IMR-90 (cell line): ENCODE data around the gene CHRM1. TPM values are rescaled to one million over a fixed set of nuclear protein-coding genes. Genes with fewer than 3 reads are reported as not detected.

ENCODE experiments used
- ATAC-seq: fragments of 200-7000 bp; cut with Tn5 transposase; 2 replicates; pipeline ENCODE4 v1.9.1; 2020; ENCODE audit warnings: low read depth, mild to moderate bottlenecking, moderate library complexity
- BruUV-seq: library from RNA; stranded (reverse); fragments of 400-500 nt; replicated peaks from 2 replicates; lab custom pipeline; 2021; lab: Mats Ljungman, UMichigan
- CTCF ChIA-PET: fragments of 300-600 bp; formaldehyde crosslinking; extraction: SDS; loops from one replicate; lab custom pipeline; 2021; ENCODE audit warnings: antibody characterized with exemption; lab: Yijun Ruan, JAX
- POLR2A ChIA-PET: fragments of 300-600 bp; sonication (Branson Sonifier 250); formaldehyde crosslinking; loops from one replicate; lab custom pipeline; 2022; ENCODE audit warnings: antibody characterized with exemption; ENCODE audit not compliant: unreplicated experiment; lab: Charles Lee
- DNase-seq: peaks from one replicate; pipeline ENCODE4 v3.0.0; 2013
- H2AFZ ChIP-seq: replicated peaks from 2 replicates; pipeline ENCODE3; 2013; ENCODE audit warnings: low read length, mild to moderate bottlenecking; ENCODE audit not compliant: poor library complexity
- H2AK5ac ChIP-seq: 2 replicates; pipeline ENCODE4 v1.6.1; 2013; ENCODE audit warnings: low read depth, low read length, inconsistent platforms
- H2AK9ac ChIP-seq: replicated peaks from 2 replicates; pipeline ENCODE3; 2013; ENCODE audit warnings: mild to moderate bottlenecking, low read depth, low read length, moderate library complexity; ENCODE audit not compliant: poor library complexity
- H2BK120ac ChIP-seq: 2 replicates; pipeline ENCODE4 v1.6.1; 2013; ENCODE audit warnings: low read depth, low read length, inconsistent platforms
- H2BK15ac ChIP-seq: 3 replicates; pipeline ENCODE4 v1.6.1; 2013; ENCODE audit warnings: low read depth, low read length, inconsistent platforms
- H2BK20ac ChIP-seq: 2 replicates; pipeline ENCODE4 v1.6.1; 2013; ENCODE audit warnings: low read depth, mild to moderate bottlenecking, inconsistent platforms, low read length, moderate library complexity
- H2BK5ac ChIP-seq: 2 replicates; pipeline ENCODE4 v1.6.1; 2013; ENCODE audit warnings: mild to moderate bottlenecking, low read depth, low read length, inconsistent platforms; ENCODE audit not compliant: poor library complexity, severe bottlenecking
- H3K14ac ChIP-seq: replicated peaks from 2 replicates; pipeline ENCODE4 v1.6.1; 2013; ENCODE audit warnings: low read depth, low read length, inconsistent platforms
- H3K18ac ChIP-seq: 2 replicates; pipeline ENCODE4 v1.6.1; 2013; ENCODE audit warnings: low read depth, low read length, control low read depth
- H3K23ac ChIP-seq: 2 replicates; pipeline ENCODE4 v1.6.1; 2013; ENCODE audit warnings: low read depth, low read length, inconsistent platforms
- H3K27ac ChIP-seq: 2 replicates; pipeline ENCODE4 v1.5.1; 2013; ENCODE audit warnings: mild to moderate bottlenecking, control low read depth, low read length; ENCODE audit not compliant: insufficient read depth
- H3K27me3 ChIP-seq: 2 replicates; pipeline ENCODE4 v1.6.1; 2013; ENCODE audit warnings: low read length; ENCODE audit not compliant: control insufficient read depth, insufficient read depth
- H3K36me3 ChIP-seq: 2 replicates; pipeline ENCODE4 v1.6.1; 2013; ENCODE audit warnings: low read length, mixed read lengths; ENCODE audit not compliant: control insufficient read depth, insufficient read depth
- H3K4ac ChIP-seq: 2 replicates; pipeline ENCODE4 v1.6.1; 2013; ENCODE audit warnings: low read depth, low read length, inconsistent platforms
- H3K4me1 ChIP-seq: 2 replicates; pipeline ENCODE4 v1.6.1; 2013; ENCODE audit warnings: low read length, mixed read lengths; ENCODE audit not compliant: control insufficient read depth, insufficient read depth
- H3K4me2 ChIP-seq: 2 replicates; pipeline ENCODE4 v1.6.1; 2013; ENCODE audit warnings: low read depth, mild to moderate bottlenecking, control low read depth, low read length, moderate library complexity
- H3K4me3 ChIP-seq: 2 replicates; pipeline ENCODE4 v1.5.1; 2013; ENCODE audit warnings: low read depth, mild to moderate bottlenecking, control low read depth, low read length, moderate library complexity; ENCODE audit not compliant: insufficient read depth
- H3K56ac ChIP-seq: 2 replicates; pipeline ENCODE4 v1.6.1; 2013; ENCODE audit warnings: low read length, inconsistent platforms; ENCODE audit not compliant: insufficient read depth; ENCODE audit errors: extremely low read depth
- H3K79me1 ChIP-seq, 2 experiments: 2 replicates each; pipeline ENCODE4 v1.6.1; 2013; ENCODE audit warnings: low read length in 2 of 2, inconsistent platforms in 1 of 2, low read depth in 1 of 2
- H3K9ac ChIP-seq: 2 replicates; pipeline ENCODE4 v1.6.1; 2013; ENCODE audit warnings: low read depth, low read length, control low read depth
- H3K9me1 ChIP-seq: 2 replicates; pipeline ENCODE4 v1.6.1; 2013; ENCODE audit warnings: low read length, inconsistent platforms; ENCODE audit not compliant: insufficient read depth
- H3K9me3 ChIP-seq: 2 replicates; pipeline ENCODE4 v1.6.1; 2013; ENCODE audit warnings: low read length; ENCODE audit not compliant: control insufficient read depth, insufficient read depth
- H4K20me1 ChIP-seq: 2 replicates; pipeline ENCODE4 v1.6.1; 2013; ENCODE audit warnings: low read length, inconsistent platforms; ENCODE audit not compliant: insufficient read depth
- H4K5ac ChIP-seq: 2 replicates; pipeline ENCODE4 v1.6.1; 2013; ENCODE audit warnings: mild to moderate bottlenecking, low read depth, low read length, control low read depth
- H4K8ac ChIP-seq, 2 experiments: 2 replicates each; pipeline ENCODE4 v1.6.1; 2013; ENCODE audit warnings: low read depth in 2 of 2, low read length in 2 of 2, control low read depth in 1 of 2, inconsistent platforms in 1 of 2
- H4K91ac ChIP-seq: 2 replicates; pipeline ENCODE4 v1.6.1; 2013; ENCODE audit warnings: low read depth, low read length, inconsistent platforms; ENCODE audit not compliant: insufficient read depth
- BHLHE40 ChIP-seq: fragments of 150-350 bp; IDR thresholded peaks from 2 replicates; pipeline ENCODE4 v1.6.1; 2016; ENCODE audit warnings: mild to moderate bottlenecking, low read depth, low read length
- CHD1 ChIP-seq: IDR thresholded peaks from 2 replicates; pipeline ENCODE4 v1.6.1; 2012; ENCODE audit warnings: low read depth, low read length, improper control_type of control experiment
- CTCF ChIP-seq: conservative IDR thresholded peaks from 2 replicates; pipeline ENCODE4 v1.5.1; 2012; ENCODE audit warnings: mild to moderate bottlenecking, low read depth, low read length, improper control_type of control experiment
- ELK1 ChIP-seq: fragments of 150-350 bp; IDR thresholded peaks from 2 replicates; pipeline ENCODE4 v1.6.1; 2016; ENCODE audit warnings: low read depth, mild to moderate bottlenecking, low read length, moderate library complexity, borderline replicate concordance
- FOS ChIP-seq: fragments of 150-350 bp; IDR thresholded peaks from 2 replicates; pipeline ENCODE4 v1.6.1; 2016; ENCODE audit warnings: low read depth, low read length
- MAFK ChIP-seq: IDR thresholded peaks from 2 replicates; pipeline ENCODE4 v1.6.1; 2012; ENCODE audit warnings: low read depth, low read length, improper control_type of control experiment
- MXI1 ChIP-seq: IDR thresholded peaks from 2 replicates; pipeline ENCODE4 v1.6.1; 2012; ENCODE audit warnings: low read depth, mild to moderate bottlenecking, low read length, moderate library complexity, borderline replicate concordance
- RAD21 ChIP-seq: IDR thresholded peaks from 2 replicates; pipeline ENCODE4 v1.6.1; 2012; ENCODE audit warnings: low read length, improper control_type of control experiment
- RCOR1 ChIP-seq: IDR thresholded peaks from 2 replicates; pipeline ENCODE4 v1.6.1; 2012; ENCODE audit warnings: mild to moderate bottlenecking, low read length, improper control_type of control experiment; ENCODE audit not compliant: insufficient replicate concordance
- RFX5 ChIP-seq: IDR thresholded peaks from 2 replicates; pipeline ENCODE4 v1.8.0; 2012; ENCODE audit warnings: low read depth, mild to moderate bottlenecking, low read length, moderate library complexity
- WGBS, 2 experiments: methylation state at CpG; one replicate each; pipeline versions ENCODE4 v1.1.5 to v1.1.7; 2013; ENCODE audit warnings: missing lambda C conversion rate in 2 of 2; ENCODE audit not compliant: insufficient read length in 1 of 2; ENCODE audit errors: extremely low coverage in 2 of 2; 5-methylcytosine and 5-hydroxymethylcytosine counted together
- dilution Hi-C: fragments of 300-500 bp; cut with HindIII; formaldehyde crosslinking; loops from one replicate; pipeline ENCODE4 v1.14.3; 2018; ENCODE audit warnings: low sequenced_read_pairs; ENCODE audit not compliant: unreplicated experiment
- in situ Hi-C: fragments of 300-500 bp; cut with MboI; formaldehyde crosslinking; loops from 3 replicates; pipeline ENCODE4 v1.14.3; 2019; ENCODE audit warnings: low sequenced_read_pairs, inconsistent platforms, mixed read lengths
- intact Hi-C: fragments of 100-400 bp; cut with micrococcal nuclease; formaldehyde crosslinking; loops from 2 replicates; pipeline ENCODE4 v1.10.0; 2022
- polyA plus RNA-seq, 3 experiments: library from polyadenylated mRNA; depleted of rRNA; stranded (reverse); fragments of >200 nt; gene quantifications; 2 replicates each; pipeline ENCODE4 v1.2.3, GENCODE V29; 2012; ENCODE audit warnings: low replicate concordance in 1 of 3
- total RNA-seq: library from RNA; depleted of rRNA; stranded (reverse); fragments of >200 nt; gene quantifications from 2 replicates; pipeline ENCODE4 v1.2.3, GENCODE V29; 2012

Gene CHRM1
- total and polyA plus RNA-seq, 2 of the 4 experiments (the other 2 are of a cell fraction) = not detected

DNA sequence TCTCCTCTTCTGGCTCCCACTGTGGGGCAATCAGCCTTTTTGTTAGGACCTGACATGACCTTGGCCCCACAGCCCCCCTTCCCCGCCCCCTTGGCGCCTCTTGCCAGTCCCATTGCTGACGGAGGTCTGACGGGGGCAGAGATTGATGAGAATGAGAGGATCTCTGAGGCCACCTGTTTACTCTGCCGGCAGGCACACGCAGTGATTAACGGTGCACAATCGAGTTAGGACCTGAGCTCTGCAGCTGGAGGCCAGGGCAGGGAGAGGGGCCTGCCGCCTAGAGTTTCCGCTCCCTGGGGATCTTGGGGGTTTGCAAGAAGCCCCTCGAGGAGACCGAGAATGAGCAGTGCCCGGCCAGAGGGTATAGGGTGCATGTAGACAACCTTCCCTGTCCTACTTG, 6.8 kb upstream of the CHRM1 start:
- DNase-seq (no peak), ATAC-seq (no peak)
- TF ChIP-seq MAFK (no peak), CHD1 (no peak), RAD21 (no peak), ELK1 (no peak), CTCF (no peak), FOS (no peak), RFX5 (no peak), MXI1 (no peak), BHLHE40 (no peak), RCOR1 (no peak)
- POLR2A ChIA-PET = no interaction called here
- Histone ChIP-seq H2BK5ac (no peak overlapping the region), H3K4ac (no peak overlapping the region), H4K8ac (no peak overlapping the region), H3K18ac (no peak overlapping the region), H2BK15ac (no peak overlapping the region), H3K27me3 (peaks cover 70% of the 10 kb centered on the region), H3K9ac (no peak overlapping the region), H2AK9ac (no peak overlapping the region), H2AFZ (no peak overlapping the region), H3K14ac (no peak overlapping the region), H4K91ac (no peak overlapping the region), H3K27ac (no peak overlapping the region), H4K20me1 (no peaks in the 10 kb centered on the region), H3K4me1 (peaks cover 8% of the 10 kb centered on the region; the same call in 1 of the 2 replicates), H3K56ac (no peak overlapping the region), H3K9me1 (no peaks in the 10 kb centered on the region), H3K9me3 (no peaks in the 10 kb centered on the region; the same call in 1 of the 2 replicates), H3K79me1 (no peaks in the 10 kb centered on the region), H2BK20ac (no peak overlapping the region), H3K4me3 (no peak overlapping the region), H4K5ac (no peak overlapping the region), H3K4me2 (no peak overlapping the region), H2BK120ac (no peak overlapping the region), H3K36me3 (no peaks in the 10 kb centered on the region), H2AK5ac (no peak overlapping the region), H3K23ac (no peak overlapping the region)
- dilution Hi-C loops (no loop called here), in situ Hi-C loops (no loop called here), intact Hi-C loops (no loop called here)
- WGBS, 2 experiments = no CpG with 5 or more reads among the region's 13 CpGs
- CTCF ChIA-PET = interaction anchor here (1.0 kb wide), 1 partner anchor 17 kb away, joined by 3 read pairs; no protein-coding TSS in a partner anchor
- no TSS peak for BruUV-seq
